Peyer's patch (tissue), 4 donors: ENCODE measurements around the gene SLC25A26. TPM values are rescaled to one million over a fixed set of nuclear protein-coding genes. Genes with fewer than 3 reads are reported as not detected.

Experiments
- DNase-seq, 3 donors: peaks; one replicate each; pipeline ENCODE4 v3.0.0-alpha.2; 2017 to 2019
- H3K27ac ChIP-seq, 4 donors: fragments of 200-600 bp; sonication (generic); one replicate each; pipeline ENCODE4 v1.5.1; 2016 to 2019
- H3K27me3 ChIP-seq, 2 donors: fragments of 200-600 bp; sonication (generic); one replicate each; pipeline ENCODE4 v1.5.1; 2019
- H3K36me3 ChIP-seq, 3 donors: fragments of 200-600 bp; sonication (generic); one replicate each; pipeline ENCODE4 v1.5.1; 2016 to 2019
- H3K4me1 ChIP-seq, 4 donors: fragments of 200-600 bp; sonication (generic); one replicate each; pipeline ENCODE4 v1.5.1; 2016 to 2019
- H3K4me3 ChIP-seq, 4 donors: fragments of 200-600 bp; sonication (generic); 1 replicate in 3 of 4; 2 replicates in 1 of 4; pipeline ENCODE4 v1.5.1; 2016 to 2019; ENCODE audit warnings: mild to moderate bottlenecking in 1 of 4
- H3K9me3 ChIP-seq, 4 donors: fragments of 200-600 bp; sonication (generic); one replicate each; pipeline ENCODE4 v1.5.1; 2016 to 2019; ENCODE audit warnings: mild to moderate bottlenecking in 1 of 4
- CTCF ChIP-seq, 6 experiments: fragments of 450-650 bp in 4 of 6; fragments of 200-600 bp in 2 of 6; sonication (generic) in 1 of 6; IDR thresholded peaks; one replicate each; pipeline ENCODE4 v1.5.1; 2017 to 2019; ENCODE audit warnings: antibody characterized with exemption in 6 of 6, mild to moderate bottlenecking in 3 of 6, moderate library complexity in 1 of 6
- POLR2A ChIP-seq, 2 donors: fragments of 450-650 bp; IDR thresholded peaks; one replicate each; pipeline ENCODE4 v1.5.1; 2017; ENCODE audit warnings: antibody characterized with exemption in 2 of 2, mild to moderate bottlenecking in 2 of 2, moderate library complexity in 2 of 2
- total RNA-seq, 4 donors: library from RNA; depleted of rRNA; stranded (reverse); fragments of >200 nt; gene quantifications; one replicate each; pipeline ENCODE4 v1.1.0, GENCODE V29; 2016

The SLC25A26 gene
- total RNA-seq, 4 donors from 2014 or later = 11.9 to 28.9 (median 17.7) TPM

GRCh38 chr3:66400411-66401156 is 179.8 kb downstream of the SLC25A26 start:
- no peak overlapping the region for H3K4me3 ChIP-seq
- no peaks in the 10 kb centered on the region for H3K4me1 ChIP-seq
- H3K36me3 ChIP-seq = peaks cover 0 to 79% (median 0%) of the 10 kb centered on the region in 3 donors
- peak in 1 of 3 donors; percentile 31 for DNase-seq
- no peaks in the 10 kb centered on the region for H3K27me3 ChIP-seq
- no peaks in the 10 kb centered on the region for H3K9me3 ChIP-seq
- no peak for TF ChIP-seq POLR2A (IDR thresholded peaks at IDR 0.05)
- TF ChIP-seq CTCF (IDR thresholded peaks at IDR 0.05) = no peak
- H3K27ac ChIP-seq = no peak overlapping the region

- peak in 1 of 3 donors; percentile 4 for DNase-seq
- Histone ChIP-seq H3K4me1 (peaks cover 0 to 4% (median 0%) of the 10 kb centered on the region in 4 donors), H3K4me3 (no peak overlapping the region), H3K27me3 (no peaks in the 10 kb centered on the region), H3K9me3 (no peaks in the 10 kb centered on the region), H3K27ac (no peak overlapping the region), H3K36me3 (peaks cover 0 to 79% (median 0%) of the 10 kb centered on the region in 3 donors)
- TF ChIP-seq CTCF (IDR thresholded peaks at IDR 0.05) = no peak
- no peak for TF ChIP-seq POLR2A (IDR thresholded peaks at IDR 0.05)
These were observed 180.4 kb downstream of the SLC25A26 start for GRCh38 chr3:66401157-66401550.

- Histone ChIP-seq H3K4me1 (peaks cover 0 to 7% (median 0%) of the 10 kb centered on the region in 4 donors), H3K4me3 (no peak overlapping the region), H3K27me3 (no peaks in the 10 kb centered on the region), H3K27ac (no peak overlapping the region), H3K9me3 (no peaks in the 10 kb centered on the region), H3K36me3 (peaks cover 0 to 79% (median 0%) of the 10 kb centered on the region in 3 donors)
- no peak for TF ChIP-seq POLR2A (IDR thresholded peaks at IDR 0.05)
- TF ChIP-seq CTCF (IDR thresholded peaks at IDR 0.05) = no peak
- peak in 1 of 3 donors; percentile 34 for DNase-seq
These were observed 181.1 kb downstream of the SLC25A26 start for GRCh38 chr3:66401675-66402491.

GRCh38 chr3:66402596-66403290 is 181.9 kb downstream of the SLC25A26 start:
- Histone ChIP-seq H3K27me3 (no peaks in the 10 kb centered on the region), H3K4me1 (peaks cover 0 to 8% (median 0%) of the 10 kb centered on the region in 4 donors), H3K36me3 (peaks cover 0 to 73% (median 0%) of the 10 kb centered on the region in 3 donors), H3K4me3 (no peak overlapping the region), H3K9me3 (no peaks in the 10 kb centered on the region), H3K27ac (no peak overlapping the region)
- DNase-seq = peak in 1 of 3 donors; percentile 39
- no peak for TF ChIP-seq CTCF (IDR thresholded peaks at IDR 0.05)
- no peak for TF ChIP-seq POLR2A (IDR thresholded peaks at IDR 0.05)

- DNase-seq = peak in 2 of 3 donors; percentile 32 to 38
- Histone ChIP-seq H3K36me3 (peaks cover 0 to 66% (median 0%) of the 10 kb centered on the region in 3 donors), H3K27ac (no peak overlapping the region), H3K4me3 (no peak overlapping the region), H3K4me1 (peaks cover 0 to 15% (median 0%) of the 10 kb centered on the region in 4 donors), H3K27me3 (no peaks in the 10 kb centered on the region), H3K9me3 (no peaks in the 10 kb centered on the region)
- no peak for TF ChIP-seq POLR2A (IDR thresholded peaks at IDR 0.05)
- TF ChIP-seq CTCF (IDR thresholded peaks at IDR 0.05) = no peak
These were observed 182.7 kb downstream of the SLC25A26 start for GRCh38 chr3:66403323-66403990.
